ENCODE measurements around the gene ELN. TPM values are rescaled to one million over a fixed set of nuclear protein-coding genes. Genes with fewer than 3 reads are reported as not detected.

ELN gene
- total and polyA plus RNA-seq, 9 of the 15 experiments (the other 6 are each of a cell fraction or from before 2014, with no cell fraction given), result 0.20 TPM; not detected in 8

DNA sequence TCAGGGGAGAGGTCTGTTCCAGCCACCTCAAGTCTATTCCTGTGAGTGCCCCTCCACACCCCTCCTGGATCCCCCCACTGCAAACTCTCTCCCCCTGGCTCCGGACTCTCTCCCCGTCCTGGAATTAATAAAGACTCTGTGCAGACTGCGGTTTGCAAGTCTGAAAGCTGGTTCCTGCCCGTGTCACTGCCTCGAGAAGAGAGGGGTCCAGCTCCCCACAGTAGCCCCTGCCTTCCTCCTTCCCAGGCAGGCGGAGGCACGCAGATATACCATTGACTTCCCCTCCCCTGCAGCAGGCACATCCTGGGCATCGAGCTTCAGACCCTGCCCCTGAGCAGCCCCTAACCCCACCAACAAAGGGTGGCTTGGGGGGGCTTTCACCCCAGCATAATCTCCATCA, 2.2 kb upstream of the ELN start:
- peaks cover 19% of the 10 kb centered on the region for H4K20me1 ChIP-seq (replicated peaks; ENCODE audit: control insufficient read depth, insufficient read depth, low read length)
- H3K9ac ChIP-seq (ENCODE audit: insufficient read depth in 1 of 2, low read depth in 2 of 2, low read length in 2 of 2), result no peak overlapping the region
- H3K27ac ChIP-seq (ENCODE audit: extremely low read depth, low read depth, low read length), result no peak overlapping the region
- no TSS peak for BruUV-seq (replicated peaks)
- no peaks in the 10 kb centered on the region for H3K9me3 ChIP-seq (replicated peaks; ENCODE audit: control insufficient read depth, insufficient read depth, low read depth, low read length)
- no peaks in the 10 kb centered on the region for H3K36me3 ChIP-seq (ENCODE audit: control insufficient read depth, insufficient read depth, low read length)
- H3K79me2 ChIP-seq (ENCODE audit: control insufficient read depth, insufficient read depth, low read length), result no peaks in the 10 kb centered on the region
- no peak for DNase-seq (ENCODE audit: extremely low read depth in 1 of 4, low spot score in 3 of 4)
- in situ Hi-C loops (cut with MboI), result no loop called here
- peaks cover 0 to 25% of the 10 kb centered on the region in 2 experiments; a peak in 1 of 5 replicates for H3K4me1 ChIP-seq (replicated peaks in 1 of 2; ENCODE audit: control insufficient read depth in 2 of 2, insufficient read depth in 2 of 2, low read length in 2 of 2)
- no peak overlapping the region for H2AFZ ChIP-seq (ENCODE audit: low read depth, low read length)
- no peak overlapping the region for H3K4me2 ChIP-seq (ENCODE audit: insufficient read depth, low read length)
- intact Hi-C loops (cut with micrococcal nuclease), result loop anchor here (1.0 to 5.0 kb wide), 3 partner anchors 138 to 223 kb away; no protein-coding TSS in a partner anchor
- CTCF ChIA-PET (ENCODE audit: low intra/inter-chr PET ratio), result interaction anchor here (0.6 to 1.9 kb wide), 2 partner anchors 75 to 160 kb away, joined by 3 to 16 read pairs; no protein-coding TSS in a partner anchor
- H3K27me3 ChIP-seq (ENCODE audit: control insufficient read depth in 2 of 2, insufficient read depth in 2 of 2, low read length in 2 of 2), result peaks cover 59 to 82% of the 10 kb centered on the region in 2 experiments
- WGBS (ENCODE audit: insufficient coverage, low coverage, missing lambda C conversion rate), result 2% methylated on average over 8 of the region's 8 CpGs
- H3K4me3 ChIP-seq, result no peak overlapping the region
- POLR2A ChIA-PET, result interaction anchor here (2.6 kb wide), 1 partner anchor 11 kb away, joined by 8 read pairs; no protein-coding TSS in a partner anchor
- no peak for FAIRE-seq
- ATAC-seq, result no peak
- no peaks in the 10 kb centered on the region for H3K9me1 ChIP-seq (ENCODE audit: control insufficient read depth, insufficient read depth, low read length)
- no peak for TF ChIP-seq IFI16 (CRISPR knock-in tag; IDR thresholded peaks at IDR 0.05)
- TF ChIP-seq, protein P1, sequence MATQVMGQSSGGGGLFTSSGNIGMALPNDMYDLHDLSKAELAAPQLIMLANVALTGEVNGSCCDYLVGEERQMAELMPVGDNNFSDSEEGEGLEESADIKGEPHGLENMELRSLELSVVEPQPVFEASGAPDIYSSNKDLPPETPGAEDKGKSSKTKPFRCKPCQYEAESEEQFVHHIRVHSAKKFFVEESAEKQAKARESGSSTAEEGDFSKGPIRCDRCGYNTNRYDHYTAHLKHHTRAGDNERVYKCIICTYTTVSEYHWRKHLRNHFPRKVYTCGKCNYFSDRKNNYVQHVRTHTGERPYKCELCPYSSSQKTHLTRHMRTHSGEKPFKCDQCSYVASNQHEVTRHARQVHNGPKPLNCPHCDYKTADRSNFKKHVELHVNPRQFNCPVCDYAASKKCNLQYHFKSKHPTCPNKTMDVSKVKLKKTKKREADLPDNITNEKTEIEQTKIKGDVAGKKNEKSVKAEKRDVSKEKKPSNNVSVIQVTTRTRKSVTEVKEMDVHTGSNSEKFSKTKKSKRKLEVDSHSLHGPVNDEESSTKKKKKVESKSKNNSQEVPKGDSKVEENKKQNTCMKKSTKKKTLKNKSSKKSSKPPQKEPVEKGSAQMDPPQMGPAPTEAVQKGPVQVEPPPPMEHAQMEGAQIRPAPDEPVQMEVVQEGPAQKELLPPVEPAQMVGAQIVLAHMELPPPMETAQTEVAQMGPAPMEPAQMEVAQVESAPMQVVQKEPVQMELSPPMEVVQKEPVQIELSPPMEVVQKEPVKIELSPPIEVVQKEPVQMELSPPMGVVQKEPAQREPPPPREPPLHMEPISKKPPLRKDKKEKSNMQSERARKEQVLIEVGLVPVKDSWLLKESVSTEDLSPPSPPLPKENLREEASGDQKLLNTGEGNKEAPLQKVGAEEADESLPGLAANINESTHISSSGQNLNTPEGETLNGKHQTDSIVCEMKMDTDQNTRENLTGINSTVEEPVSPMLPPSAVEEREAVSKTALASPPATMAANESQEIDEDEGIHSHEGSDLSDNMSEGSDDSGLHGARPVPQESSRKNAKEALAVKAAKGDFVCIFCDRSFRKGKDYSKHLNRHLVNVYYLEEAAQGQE (IDR thresholded peaks at IDR 0.05; ENCODE audit: borderline replicate concordance), result no peak
- TF ChIP-seq, protein P1 (CRISPR knock-in tag; IDR thresholded peaks at IDR 0.05; ENCODE audit: low read depth), result no peak
- no peak for TF ChIP-seq RFX7 (CRISPR knock-in tag; IDR thresholded peaks at IDR 0.05)
- TF ChIP-seq ASH1L (IDR thresholded peaks at IDR 0.05; ENCODE audit: borderline replicate concordance, low read depth, partially characterized antibody), result no peak
- no peak for TF ChIP-seq HMG20B (CRISPR knock-in tag; IDR thresholded peaks at IDR 0.05)
- no peak for TF ChIP-seq MAFF (IDR thresholded peaks at IDR 0.05; ENCODE audit: low read length)
- TF ChIP-seq MTA3 (IDR thresholded peaks at IDR 0.05; ENCODE audit: borderline replicate concordance), result no peak
- TF ChIP-seq RCOR1 (IDR thresholded peaks at IDR 0.05; ENCODE audit: borderline replicate concordance in 1 of 2, low read depth in 2 of 2, low read length in 2 of 2), result no peak
- TF ChIP-seq PPARD (CRISPR knock-in tag; IDR thresholded peaks at IDR 0.05), result no peak
- TF ChIP-seq, protein P2, sequence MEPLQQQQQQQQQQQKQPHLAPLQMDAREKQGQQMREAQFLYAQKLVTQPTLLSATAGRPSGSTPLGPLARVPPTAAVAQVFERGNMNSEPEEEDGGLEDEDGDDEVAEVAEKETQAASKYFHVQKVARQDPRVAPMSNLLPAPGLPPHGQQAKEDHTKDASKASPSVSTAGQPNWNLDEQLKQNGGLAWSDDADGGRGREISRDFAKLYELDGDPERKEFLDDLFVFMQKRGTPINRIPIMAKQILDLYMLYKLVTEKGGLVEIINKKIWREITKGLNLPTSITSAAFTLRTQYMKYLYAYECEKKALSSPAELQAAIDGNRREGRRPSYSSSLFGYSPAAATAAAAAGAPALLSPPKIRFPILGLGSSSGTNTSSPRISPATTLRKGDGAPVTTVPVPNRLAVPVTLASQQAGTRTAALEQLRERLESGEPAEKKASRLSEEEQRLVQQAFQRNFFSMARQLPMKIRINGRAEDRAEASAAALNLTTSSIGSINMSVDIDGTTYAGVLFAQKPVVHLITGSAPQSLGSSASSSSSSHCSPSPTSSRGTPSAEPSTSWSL (CRISPR knock-in tag; IDR thresholded peaks at IDR 0.05; ENCODE audit: borderline replicate concordance), result no peak
- no peak for TF ChIP-seq CBX8 (IDR thresholded peaks at IDR 0.05; ENCODE audit: borderline replicate concordance, extremely low read depth, low read depth, low read length, poor library complexity, severe bottlenecking)
- TF ChIP-seq, protein P3, sequence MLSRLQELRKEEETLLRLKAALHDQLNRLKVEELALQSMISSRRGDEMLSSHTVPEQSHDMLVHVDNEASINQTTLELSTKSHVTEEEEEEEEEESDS (CRISPR knock-in tag; IDR thresholded peaks at IDR 0.05), result no peak
- TF ChIP-seq ZNF696 (CRISPR knock-in tag; conservative IDR thresholded peaks at IDR 0.05), result no peak
